Measurements from ENCODE around the gene KIF6.

Gene KIF6

GRCh38 chr6:39664173-39664572 is 61.0 kb downstream of the KIF6 start:
- DNase-seq (ENCODE audit: low spot score), result no peak

GRCh38 chr6:39657355-39658135 is 67.7 kb downstream of the KIF6 start:
- no peak for DNase-seq (ENCODE audit: low spot score)

DNA sequence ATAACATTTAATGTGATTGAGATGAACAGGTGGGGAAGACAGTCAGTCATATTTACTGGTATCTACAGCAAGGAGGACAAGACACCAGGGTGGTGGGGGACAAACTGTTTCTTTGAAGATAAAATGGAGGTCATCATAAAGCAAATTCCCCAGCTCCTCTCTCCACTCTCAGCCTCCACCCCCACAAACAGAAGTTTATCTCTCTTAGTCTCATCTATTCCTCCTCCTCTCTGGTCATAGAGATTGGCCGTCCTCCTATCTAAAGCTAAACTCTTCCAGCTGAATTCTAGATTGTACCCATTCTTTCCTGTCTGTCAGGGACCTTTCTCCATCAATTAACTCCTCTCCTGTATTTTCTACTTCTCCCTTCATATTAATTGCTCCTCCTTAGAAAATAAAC is 71.1 kb downstream of the KIF6 start:
- DNase-seq (ENCODE audit: low spot score), result no peak

GRCh38 chr6:39653612-39654011 is 71.6 kb downstream of the KIF6 start:
- DNase-seq (ENCODE audit: low spot score), result no peak

- no peak for DNase-seq (ENCODE audit: low spot score)
Measured at GRCh38 chr6:39649996-39650395, 75.2 kb downstream of the KIF6 start.

DNA sequence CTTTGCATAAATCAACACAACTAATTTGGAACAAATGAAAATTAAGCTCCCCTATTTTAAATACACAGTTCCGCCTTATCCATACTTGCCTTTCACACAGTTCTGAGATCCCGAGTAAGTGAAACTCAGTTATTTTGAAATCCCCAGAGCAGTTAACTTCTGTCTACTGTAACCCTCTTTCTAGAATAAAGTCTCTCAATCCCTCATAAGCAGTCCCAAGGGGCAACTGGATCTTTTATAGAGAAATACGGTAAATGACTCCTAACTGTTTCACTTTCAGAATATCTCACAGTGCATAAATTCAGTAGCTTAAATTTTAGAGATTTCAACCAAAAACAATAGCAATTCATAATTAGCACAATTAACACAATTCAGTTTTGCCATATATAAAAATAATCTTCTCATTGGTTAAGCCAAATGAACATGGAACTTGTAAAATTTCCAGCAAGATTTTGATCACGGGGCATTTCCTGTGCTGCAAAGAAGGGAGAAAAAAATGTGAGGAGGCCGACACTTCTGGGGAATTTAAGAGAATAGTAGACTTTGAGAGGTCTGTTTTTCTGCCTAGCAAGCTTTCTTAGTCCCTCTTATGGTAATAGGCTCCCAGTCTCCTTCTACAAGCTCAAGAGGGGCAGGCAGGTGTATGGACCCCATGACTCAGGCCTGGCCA is 78.3 kb downstream of the KIF6 start:
- DNase-seq (ENCODE audit: low spot score), result no peak

- DNase-seq (ENCODE audit: low spot score), result no peak
Measured at GRCh38 chr6:39642270-39642669, 82.9 kb downstream of the KIF6 start.

DNA sequence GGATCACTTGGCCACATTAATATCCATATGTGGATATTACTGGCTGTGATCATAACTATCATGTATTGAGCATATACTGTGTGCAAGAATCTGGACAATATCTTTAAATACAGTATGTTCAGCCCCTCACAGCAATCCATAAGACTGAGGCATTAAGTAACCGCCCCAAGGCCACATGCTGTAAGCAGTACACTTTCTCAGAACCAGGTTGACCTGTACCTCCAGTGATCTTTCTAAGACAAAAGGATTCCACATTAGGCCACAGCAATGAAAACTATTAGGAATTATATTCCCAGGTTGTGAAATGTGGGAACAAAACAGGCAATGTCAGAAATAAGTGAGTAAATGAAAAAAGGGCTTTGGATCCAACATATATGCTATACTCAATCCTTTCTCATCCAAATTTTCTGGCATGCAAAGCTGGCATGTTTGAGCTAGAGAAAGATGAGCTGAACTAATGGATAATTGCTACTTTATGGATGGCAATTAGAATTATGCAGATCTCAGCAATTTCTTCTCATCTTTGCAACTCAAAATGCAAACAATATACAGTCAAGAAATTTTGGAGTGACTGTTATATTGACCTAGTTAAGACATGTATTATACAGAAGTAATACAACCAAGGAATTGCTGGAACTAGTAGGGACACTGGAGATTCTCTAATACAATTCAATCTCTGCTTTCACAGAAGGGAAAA is 86.9 kb downstream of the KIF6 start:
- DNase-seq (ENCODE audit: low spot score), result no peak

GRCh38 chr6:39634646-39635341 is 90.4 kb downstream of the KIF6 start:
- no peak for DNase-seq (ENCODE audit: low spot score)

DNA sequence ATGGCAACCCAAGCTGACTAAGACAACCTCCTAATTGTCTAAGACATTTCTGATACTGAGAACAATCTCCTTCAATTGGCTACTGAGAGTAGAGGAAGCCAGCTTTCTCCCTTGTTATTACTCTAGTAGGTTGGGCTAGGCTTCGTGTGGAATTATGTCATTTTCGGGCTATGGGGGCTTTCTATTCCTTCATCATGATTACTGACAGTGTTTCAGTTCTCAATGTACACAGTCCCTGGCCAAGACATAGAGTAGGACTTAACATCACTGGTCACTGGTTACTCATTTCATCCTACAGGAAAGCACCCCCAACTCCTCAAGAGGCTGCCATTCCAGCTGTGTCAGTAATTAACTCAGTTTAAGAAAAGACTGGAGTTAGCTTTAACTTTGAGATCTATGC is 100.0 kb downstream of the KIF6 start:
- DNase-seq (ENCODE audit: low spot score), result no peak

DNA sequence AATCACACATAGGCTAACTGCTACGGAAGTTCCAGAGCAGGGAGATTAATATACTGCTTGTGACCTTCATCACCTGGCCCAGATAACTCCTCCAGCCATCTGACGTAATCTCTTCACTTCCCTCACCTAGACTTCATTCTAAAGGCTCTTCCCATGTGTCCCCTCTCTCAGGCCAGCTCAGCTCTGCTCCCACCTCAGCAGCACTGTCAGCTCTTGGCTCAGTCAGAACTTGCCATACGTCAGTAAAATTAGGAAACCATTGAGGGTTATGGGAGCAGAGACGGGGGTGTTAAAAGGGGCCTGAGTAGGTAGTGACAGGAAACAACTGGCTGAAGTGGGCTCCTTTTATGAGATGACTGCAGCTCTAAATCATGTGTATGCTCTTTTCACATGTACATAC is 101.5 kb downstream of the KIF6 start:
- DNase-seq (ENCODE audit: low spot score), result no peak

DNA sequence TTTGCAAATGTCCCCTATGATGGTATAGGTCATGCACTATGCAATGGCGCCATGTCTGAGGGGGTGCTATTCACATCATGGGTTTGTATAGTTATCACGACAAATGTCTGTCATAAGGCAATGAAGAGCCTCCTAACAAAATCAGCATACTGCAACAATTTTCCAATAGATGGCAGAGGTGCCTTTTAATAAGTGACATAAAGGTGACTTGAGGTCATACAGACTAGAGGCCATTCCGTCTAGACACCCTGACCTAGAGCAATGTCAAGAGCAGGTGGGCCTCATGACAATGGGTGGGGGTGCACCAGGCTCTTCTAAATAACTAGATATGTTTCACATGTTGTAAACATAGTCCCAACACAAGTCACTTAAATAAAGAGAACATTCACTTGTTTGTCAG is 107.7 kb downstream of the KIF6 start:
- DNase-seq (ENCODE audit: low spot score), result no peak

GRCh38 chr6:39617026-39617425 is 108.2 kb downstream of the KIF6 start:
- DNase-seq (ENCODE audit: low spot score), result no peak

GRCh38 chr6:39615622-39616021 is 109.6 kb downstream of the KIF6 start:
- DNase-seq (ENCODE audit: low spot score), result no peak

DNA sequence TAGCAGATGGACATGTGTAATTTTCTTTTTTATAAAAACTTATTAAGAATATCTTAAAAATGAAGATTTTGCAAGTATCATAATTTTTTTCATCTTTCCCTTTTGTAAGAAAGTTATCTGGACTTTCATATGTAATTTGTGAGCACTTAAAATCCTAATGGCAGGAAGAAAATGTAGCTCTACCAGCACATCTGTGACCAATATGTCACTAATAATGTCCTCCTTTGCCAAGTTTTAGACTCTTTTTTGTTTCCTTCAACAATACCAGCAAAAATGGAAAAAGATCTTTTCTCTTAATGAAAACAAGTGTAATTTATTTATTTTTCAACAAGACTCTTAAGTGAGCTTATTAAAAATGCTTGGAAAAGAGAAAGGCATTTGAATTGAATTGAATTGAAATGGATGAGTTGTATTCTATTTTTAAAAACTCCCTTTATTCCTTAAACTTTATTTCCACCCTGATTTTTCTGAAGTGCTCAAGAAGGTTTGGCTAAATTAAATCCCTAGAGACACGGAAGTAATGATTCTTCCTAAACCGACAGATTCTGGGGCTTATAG is 110.7 kb downstream of the KIF6 start:
- no peak for DNase-seq (ENCODE audit: low spot score)

- DNase-seq (ENCODE audit: low spot score), result no peak
Measured at GRCh38 chr6:39610221-39610620, 115.0 kb downstream of the KIF6 start.

DNA sequence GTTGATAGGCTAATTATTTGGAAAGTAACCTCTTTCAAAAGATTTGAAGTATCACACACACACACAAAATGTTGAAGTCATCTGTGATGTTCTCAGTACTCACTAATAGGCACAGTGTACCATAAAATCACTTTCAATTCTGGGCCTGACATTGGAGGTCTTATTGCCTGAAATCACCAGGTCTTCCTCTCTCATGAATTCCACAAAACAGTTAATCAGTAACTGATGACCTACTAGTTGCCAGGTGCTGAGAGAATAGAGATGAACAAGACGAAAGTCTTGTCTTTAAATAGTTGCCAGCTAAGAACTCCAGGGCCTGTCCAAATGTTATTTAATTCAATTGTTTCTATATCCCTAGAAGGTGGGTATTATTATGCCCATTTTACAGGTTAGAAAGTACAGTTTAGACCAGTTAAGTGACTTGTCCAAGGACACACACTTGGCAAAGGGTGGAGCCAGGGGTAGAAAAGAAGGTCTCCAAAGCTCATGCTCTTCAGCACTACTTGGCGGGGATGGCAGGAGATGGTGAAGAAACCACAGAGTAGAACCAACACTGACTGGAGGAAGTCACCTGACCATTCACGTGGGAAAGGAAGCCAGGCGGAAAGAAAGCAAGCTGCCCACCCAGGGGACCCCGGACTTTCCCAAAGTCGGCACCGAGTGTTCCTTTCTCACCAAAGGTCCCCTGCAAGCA is 116.4 kb downstream of the KIF6 start:
- DNase-seq (ENCODE audit: low spot score), result no peak

DNA sequence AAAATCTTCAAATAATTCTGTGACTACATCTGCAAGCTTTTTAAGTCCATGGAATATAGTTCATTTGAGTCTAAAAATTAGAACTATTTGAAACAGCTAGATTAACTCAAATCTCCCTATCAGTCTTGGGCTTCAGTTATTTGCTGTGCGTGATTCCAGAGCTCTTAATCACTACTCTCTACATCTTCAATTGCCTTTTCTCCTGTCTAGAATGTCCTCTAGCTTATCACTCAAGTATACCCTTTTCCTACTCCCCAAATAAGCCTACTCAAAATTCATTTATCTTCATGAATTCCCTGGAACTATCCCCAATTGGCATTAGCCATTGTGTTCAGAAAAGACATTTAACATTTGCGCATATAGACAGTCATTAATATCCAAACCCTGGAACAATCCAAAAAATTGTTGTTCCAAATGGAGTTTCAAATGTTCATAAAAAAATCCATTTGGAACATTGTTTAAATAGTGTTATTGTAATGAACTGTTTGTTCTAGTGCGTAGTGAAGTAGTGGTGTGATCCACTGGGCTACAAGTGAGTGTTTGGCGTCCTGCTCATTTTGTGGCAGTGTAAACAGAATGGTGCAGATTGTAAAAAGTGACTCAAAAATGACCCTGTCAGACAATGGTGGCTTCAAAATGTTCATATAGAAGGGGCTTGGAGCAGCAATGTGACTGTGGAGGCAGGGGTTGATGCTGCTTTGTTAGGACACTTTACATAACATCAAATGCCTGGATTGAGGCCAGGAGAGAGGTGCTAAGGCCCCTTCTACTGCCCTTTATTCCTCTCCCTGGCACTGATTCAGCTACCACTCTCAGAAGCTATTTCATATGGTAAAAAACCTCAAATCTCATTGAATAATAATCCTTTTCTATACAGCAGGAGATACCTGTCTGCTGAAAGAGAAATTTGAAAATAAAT is 122.3 kb downstream of the KIF6 start:
- DNase-seq (ENCODE audit: low spot score), result no peak

- no peak for DNase-seq (ENCODE audit: low spot score)
Measured at GRCh38 chr6:39599973-39600372, 125.2 kb downstream of the KIF6 start.

GRCh38 chr6:39599341-39599740 is 125.9 kb downstream of the KIF6 start:
- no peak for DNase-seq (ENCODE audit: low spot score)

GRCh38 chr6:39594285-39594684 is 130.9 kb downstream of the KIF6 start:
- no peak for DNase-seq (ENCODE audit: low spot score)
